Type B pancreatic cell (in vitro differentiated cells): ENCODE results near the gene ADCK1. TPM values are rescaled to one million over a fixed set of nuclear protein-coding genes. Genes with fewer than 3 reads are reported as not detected.
A peak's percentile ranks its signal among the peaks of the same experiment; 100 is the strongest.

Source experiments
- DNase-seq: peaks from one replicate; pipeline ENCODE4 v3.0.0; 2021; ENCODE audit warnings: mixed read lengths; ENCODE audit not compliant: unreplicated experiment; ENCODE audit errors: extremely low spot score
- H3K27ac Mint-ChIP-seq: 2 replicates; pipeline ENCODE4 v1.8.0; 2021; ENCODE audit warnings: mild to moderate bottlenecking, mixed read lengths
- H3K27me3 Mint-ChIP-seq: 2 replicates; pipeline ENCODE4 v1.8.0; 2021; ENCODE audit warnings: mixed read lengths
- H3K36me3 Mint-ChIP-seq: 2 replicates; pipeline ENCODE4 v1.8.0; 2021; ENCODE audit warnings: mixed read lengths
- H3K4me1 Mint-ChIP-seq: one replicate; pipeline ENCODE4 v1.8.0; 2021; ENCODE audit warnings: mixed read lengths; ENCODE audit not compliant: unreplicated experiment
- H3K4me3 Mint-ChIP-seq: 2 replicates; pipeline ENCODE4 v1.8.0; 2021; ENCODE audit warnings: mild to moderate bottlenecking, mixed read lengths
- H3K9me3 Mint-ChIP-seq: 2 replicates; pipeline ENCODE4 v1.8.0; 2021; ENCODE audit warnings: mixed read lengths
- total RNA-seq: library from RNA; stranded (reverse); gene quantifications from 2 replicates; pipeline ENCODE4 v1.2.1, GENCODE V29; 2021; ENCODE audit warnings: low replicate concordance
- TF ChIP-seq, protein P1 (sequence below): fragments of 200-600 bp; sonication (generic); conservative IDR thresholded peaks from 2 replicates; pipeline ENCODE4 v1.5.0; 2021; ENCODE audit warnings: antibody characterized with exemption, mild to moderate bottlenecking

ADCK1 gene
- total RNA-seq, 1 donor from 2014 or later = 9.2 TPM

DNA sequence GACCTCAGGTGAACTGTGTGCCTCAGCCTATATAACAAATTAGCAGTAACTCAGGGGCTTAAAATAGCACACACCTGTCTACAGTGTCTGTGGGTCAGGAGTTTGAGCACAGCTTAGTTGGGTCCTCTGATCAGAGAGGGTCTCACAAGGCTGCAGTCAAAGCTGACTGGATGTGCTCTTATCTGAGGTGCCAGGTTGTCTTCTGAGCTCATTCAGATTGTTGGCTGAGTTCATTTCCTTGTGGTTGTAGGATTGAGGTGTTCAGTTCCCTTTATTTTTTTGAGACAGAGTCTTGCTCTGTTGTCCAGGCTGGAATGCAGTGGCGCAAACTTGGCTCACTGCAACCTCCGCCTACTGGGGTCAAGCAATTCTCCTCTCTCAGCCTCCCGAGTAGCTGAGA lies 164.7 kb downstream of the ADCK1 start:
- Mint-ChIP-seq H3K9me3 (no peaks in the 10 kb centered on the region), H3K27ac (no peak overlapping the region), H3K4me1 (peaks cover 3% of the 10 kb centered on the region), H3K27me3 (peaks cover 37% of the 10 kb centered on the region), H3K4me3 (no peak overlapping the region), H3K36me3 (no peaks in the 10 kb centered on the region)
- DNase-seq = no peak
- TF ChIP-seq, protein P1, sequence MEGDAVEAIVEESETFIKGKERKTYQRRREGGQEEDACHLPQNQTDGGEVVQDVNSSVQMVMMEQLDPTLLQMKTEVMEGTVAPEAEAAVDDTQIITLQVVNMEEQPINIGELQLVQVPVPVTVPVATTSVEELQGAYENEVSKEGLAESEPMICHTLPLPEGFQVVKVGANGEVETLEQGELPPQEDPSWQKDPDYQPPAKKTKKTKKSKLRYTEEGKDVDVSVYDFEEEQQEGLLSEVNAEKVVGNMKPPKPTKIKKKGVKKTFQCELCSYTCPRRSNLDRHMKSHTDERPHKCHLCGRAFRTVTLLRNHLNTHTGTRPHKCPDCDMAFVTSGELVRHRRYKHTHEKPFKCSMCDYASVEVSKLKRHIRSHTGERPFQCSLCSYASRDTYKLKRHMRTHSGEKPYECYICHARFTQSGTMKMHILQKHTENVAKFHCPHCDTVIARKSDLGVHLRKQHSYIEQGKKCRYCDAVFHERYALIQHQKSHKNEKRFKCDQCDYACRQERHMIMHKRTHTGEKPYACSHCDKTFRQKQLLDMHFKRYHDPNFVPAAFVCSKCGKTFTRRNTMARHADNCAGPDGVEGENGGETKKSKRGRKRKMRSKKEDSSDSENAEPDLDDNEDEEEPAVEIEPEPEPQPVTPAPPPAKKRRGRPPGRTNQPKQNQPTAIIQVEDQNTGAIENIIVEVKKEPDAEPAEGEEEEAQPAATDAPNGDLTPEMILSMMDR = no peak

DNA sequence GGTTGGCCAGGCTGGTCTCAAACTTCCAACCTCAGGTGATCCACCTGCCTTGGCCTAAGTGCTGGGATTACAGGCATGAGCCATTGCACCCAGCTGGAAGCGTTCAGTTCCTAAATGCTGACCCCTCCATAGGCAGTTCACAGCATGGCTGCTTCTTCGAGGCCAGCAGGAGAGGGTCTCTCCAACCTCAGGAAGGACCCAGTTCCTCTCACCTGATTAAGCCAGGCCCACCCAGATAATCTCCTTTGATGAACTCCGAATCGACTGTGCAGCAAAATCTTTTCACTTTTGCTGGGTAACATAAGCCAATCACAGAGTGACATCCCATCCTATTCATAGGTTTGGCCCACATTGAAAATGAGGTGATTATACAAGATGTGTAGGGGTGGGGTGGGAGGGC lies 165.1 kb downstream of the ADCK1 start:
- TF ChIP-seq, protein P1 = no peak
- peaks cover 3% of the 10 kb centered on the region for H3K4me1 Mint-ChIP-seq
- no peak overlapping the region for H3K4me3 Mint-ChIP-seq
- H3K27me3 Mint-ChIP-seq = peaks cover 38% of the 10 kb centered on the region
- H3K27ac Mint-ChIP-seq = no peak overlapping the region
- no peaks in the 10 kb centered on the region for H3K9me3 Mint-ChIP-seq
- no peaks in the 10 kb centered on the region for H3K36me3 Mint-ChIP-seq
- DNase-seq = no peak

DNA sequence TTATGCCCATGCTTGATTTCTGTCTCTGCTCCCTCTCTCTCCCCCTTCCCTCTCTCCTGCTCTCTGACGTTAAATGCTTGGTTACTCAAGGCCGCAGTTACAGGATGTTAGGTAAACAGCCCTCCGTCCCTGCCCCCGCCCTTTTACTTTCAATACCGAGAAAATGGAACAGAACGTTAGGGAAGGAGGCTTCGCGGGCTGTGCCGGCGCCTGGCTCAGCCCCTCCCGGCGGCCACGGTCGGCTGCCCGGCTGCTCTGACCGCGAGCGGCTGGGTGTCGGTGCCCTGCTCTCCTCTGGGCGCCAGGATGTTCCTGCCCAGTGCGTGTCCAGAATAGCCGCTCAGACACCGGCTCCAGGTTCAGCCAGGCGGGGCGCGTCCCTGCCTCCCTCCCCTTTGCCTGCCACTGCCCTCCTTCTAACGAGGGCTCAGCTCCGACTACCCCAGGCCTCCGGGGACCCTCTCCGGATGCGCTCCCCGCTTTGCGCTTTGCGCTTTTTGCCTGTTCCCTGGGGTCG lies 166.1 kb downstream of the ADCK1 start:
- Mint-ChIP-seq H3K9me3 (no peaks in the 10 kb centered on the region), H3K27ac (no peak overlapping the region), H3K4me1 (peaks cover 3% of the 10 kb centered on the region), H3K36me3 (no peaks in the 10 kb centered on the region), H3K4me3 (peak overlapping the region; percentile 80), H3K27me3 (peaks cover 38% of the 10 kb centered on the region)
- DNase-seq = no peak
- TF ChIP-seq, protein P1 = no peak

DNA sequence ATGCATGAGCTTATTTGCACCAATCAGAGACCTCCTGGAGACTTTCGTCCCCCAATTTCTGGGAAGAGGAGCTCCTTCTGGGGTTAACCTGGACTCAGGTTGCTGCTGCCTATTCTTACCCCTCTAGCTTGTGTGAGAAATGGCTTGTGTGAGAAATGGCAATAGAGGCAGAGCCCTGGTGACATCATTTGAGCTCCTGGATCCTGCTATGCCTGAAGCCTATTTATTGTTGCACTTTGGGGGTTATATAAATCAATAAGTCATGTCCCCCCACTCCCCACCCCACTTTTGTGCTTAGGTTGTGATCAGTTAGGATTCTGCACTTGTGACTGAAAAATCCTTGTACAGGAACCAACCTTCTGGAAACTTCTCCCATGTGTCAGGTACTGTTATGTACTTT lies 167.2 kb downstream of the ADCK1 start:
- Mint-ChIP-seq H3K27ac (no peak overlapping the region), H3K27me3 (peaks cover 38% of the 10 kb centered on the region), H3K36me3 (no peaks in the 10 kb centered on the region), H3K9me3 (no peaks in the 10 kb centered on the region), H3K4me1 (peaks cover 3% of the 10 kb centered on the region), H3K4me3 (peak overlapping the region; percentile 40)
- no peak for DNase-seq
- TF ChIP-seq, protein P1 = no peak

DNA sequence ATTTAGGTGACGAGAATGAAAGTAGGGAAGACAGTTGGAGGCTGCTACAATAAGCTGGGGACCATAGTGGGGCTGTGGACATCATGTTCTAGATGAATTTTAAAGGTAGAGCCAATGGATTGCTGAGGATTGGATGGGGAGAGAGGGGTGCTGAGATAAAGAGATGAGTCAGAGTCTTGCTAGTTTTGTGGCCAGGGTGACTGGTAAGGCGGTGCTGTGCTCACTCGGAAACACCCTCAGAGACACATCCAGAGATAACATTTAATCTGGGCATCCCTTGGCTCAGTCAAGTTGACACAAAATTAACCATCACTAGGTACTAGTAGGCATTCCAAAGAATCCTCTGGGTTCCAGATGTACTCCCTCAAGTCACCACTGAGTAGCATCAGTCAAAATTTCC lies 170.7 kb downstream of the ADCK1 start:
- Mint-ChIP-seq H3K9me3 (no peaks in the 10 kb centered on the region), H3K4me3 (no peak overlapping the region), H3K27me3 (peaks cover 33% of the 10 kb centered on the region), H3K36me3 (no peaks in the 10 kb centered on the region), H3K4me1 (peaks cover 3% of the 10 kb centered on the region), H3K27ac (no peak overlapping the region)
- TF ChIP-seq, protein P1 = no peak
- DNase-seq = no peak

DNA sequence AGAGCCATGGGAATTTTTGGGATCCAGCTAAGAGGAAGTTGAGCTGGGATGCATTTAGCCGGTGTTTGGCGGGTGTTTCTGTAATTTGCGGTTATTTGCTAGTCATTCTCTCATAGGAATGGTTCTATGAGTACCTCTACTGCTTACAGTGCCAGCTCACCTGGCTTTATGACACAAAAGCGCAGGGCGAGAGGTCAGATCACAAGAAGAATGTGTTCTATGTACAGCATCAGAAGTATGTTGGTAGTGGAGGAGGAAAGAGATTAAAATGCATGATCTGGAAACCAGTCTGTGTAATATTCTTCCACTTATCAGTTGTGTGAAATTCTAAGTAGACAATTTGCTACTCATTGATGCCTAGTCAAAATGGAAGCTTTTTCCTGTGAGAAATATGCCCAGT lies 173.3 kb downstream of the ADCK1 start:
- DNase-seq = no peak
- Mint-ChIP-seq H3K4me3 (no peak overlapping the region), H3K4me1 (no peaks in the 10 kb centered on the region), H3K36me3 (no peaks in the 10 kb centered on the region), H3K9me3 (no peaks in the 10 kb centered on the region), H3K27ac (no peak overlapping the region), H3K27me3 (peaks cover 24% of the 10 kb centered on the region)
- TF ChIP-seq, protein P1 = no peak
